Thoracic aorta (tissue), 2 donors: Measurements from ENCODE around the gene LDLRAD4. TPM values are rescaled to one million over a fixed set of nuclear protein-coding genes. Genes with fewer than 3 reads are reported as not detected.

Source experiments
- ATAC-seq: fragments of 150-250 bp; one replicate; pipeline ENCODE4 v1.8.0; 2017; ENCODE audit warnings: low read depth; ENCODE audit not compliant: insufficient number of reproducible peaks, low FRiP score
- DNase-seq: peaks from one replicate; pipeline ENCODE4 v3.0.0-alpha.2; 2020; ENCODE audit warnings: low spot score
- H3K27ac ChIP-seq, 2 donors: fragments of 200-600 bp; sonication (generic); 1 replicate in 1 of 2; 2 replicates in 1 of 2; pipeline ENCODE4 v1.5.1; 2016; ENCODE audit warnings: mild to moderate bottlenecking in 2 of 2, moderate library complexity in 2 of 2
- H3K27me3 ChIP-seq: fragments of 200-600 bp; sonication (generic); replicated peaks from 2 replicates; pipeline ENCODE4 v1.6.0; 2016; ENCODE audit warnings: mild to moderate bottlenecking; ENCODE audit not compliant: insufficient read depth
- H3K36me3 ChIP-seq: fragments of 200-600 bp; sonication (generic); one replicate; pipeline ENCODE4 v1.5.1; 2016
- H3K4me1 ChIP-seq, 2 donors: fragments of 200-600 bp; sonication (generic); 1 replicate in 1 of 2; 2 replicates in 1 of 2; pipeline versions ENCODE4 v1.5.1 to v1.6.0; 2016; ENCODE audit warnings: low read depth in 2 of 2, mild to moderate bottlenecking in 1 of 2; ENCODE audit not compliant: control insufficient read depth in 1 of 2
- H3K4me3 ChIP-seq: fragments of 200-600 bp; sonication (generic); 2 replicates; pipeline ENCODE4 v1.5.1; 2016; ENCODE audit warnings: mild to moderate bottlenecking
- H3K9me3 ChIP-seq: fragments of 200-600 bp; sonication (generic); 2 replicates; pipeline ENCODE4 v1.5.1; 2016
- total RNA-seq, 2 donors: library from RNA; depleted of rRNA; stranded (reverse); fragments of >200 nt; gene quantifications; one replicate each; pipeline versions ENCODE4 v1.1.0 to v1.2.3, GENCODE V29; 2016
- TF ChIP-seq, protein P1 (sequence below): fragments of 200-600 bp; sonication (generic); IDR thresholded peaks from one replicate; pipeline ENCODE4 v1.5.1; 2019; ENCODE audit warnings: antibody characterized with exemption

Gene LDLRAD4
- total RNA-seq, 2 donors from 2014 or later, result 98.4 to 135 TPM

DNA sequence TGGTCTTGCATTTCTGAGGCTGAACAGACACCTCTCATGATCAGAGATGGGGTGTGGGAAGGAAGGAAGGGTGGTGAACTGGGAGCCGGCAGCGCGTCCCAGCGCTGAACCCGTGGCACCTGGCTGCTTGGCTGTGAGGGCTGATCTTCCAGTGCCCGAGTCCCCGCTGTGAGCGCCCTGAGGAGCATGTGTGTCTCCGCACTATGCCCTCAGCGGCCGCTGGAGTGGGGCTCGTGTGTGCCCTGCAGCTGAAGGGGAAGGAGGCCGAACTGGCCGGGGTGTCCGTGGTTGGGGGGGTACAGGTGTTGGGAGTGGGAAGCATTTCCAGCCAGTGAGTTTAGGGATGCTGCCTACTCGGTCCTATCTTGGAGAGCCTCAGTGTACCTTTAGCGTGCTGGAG, 82.2 kb downstream of the LDLRAD4 start:
- no peak overlapping the region for H3K4me3 ChIP-seq
- no peaks in the 10 kb centered on the region for H3K27me3 ChIP-seq
- ATAC-seq (no peak), DNase-seq (no peak)
- no peaks in the 10 kb centered on the region for H3K9me3 ChIP-seq
- no peak overlapping the region for H3K27ac ChIP-seq
- TF ChIP-seq, protein P1, sequence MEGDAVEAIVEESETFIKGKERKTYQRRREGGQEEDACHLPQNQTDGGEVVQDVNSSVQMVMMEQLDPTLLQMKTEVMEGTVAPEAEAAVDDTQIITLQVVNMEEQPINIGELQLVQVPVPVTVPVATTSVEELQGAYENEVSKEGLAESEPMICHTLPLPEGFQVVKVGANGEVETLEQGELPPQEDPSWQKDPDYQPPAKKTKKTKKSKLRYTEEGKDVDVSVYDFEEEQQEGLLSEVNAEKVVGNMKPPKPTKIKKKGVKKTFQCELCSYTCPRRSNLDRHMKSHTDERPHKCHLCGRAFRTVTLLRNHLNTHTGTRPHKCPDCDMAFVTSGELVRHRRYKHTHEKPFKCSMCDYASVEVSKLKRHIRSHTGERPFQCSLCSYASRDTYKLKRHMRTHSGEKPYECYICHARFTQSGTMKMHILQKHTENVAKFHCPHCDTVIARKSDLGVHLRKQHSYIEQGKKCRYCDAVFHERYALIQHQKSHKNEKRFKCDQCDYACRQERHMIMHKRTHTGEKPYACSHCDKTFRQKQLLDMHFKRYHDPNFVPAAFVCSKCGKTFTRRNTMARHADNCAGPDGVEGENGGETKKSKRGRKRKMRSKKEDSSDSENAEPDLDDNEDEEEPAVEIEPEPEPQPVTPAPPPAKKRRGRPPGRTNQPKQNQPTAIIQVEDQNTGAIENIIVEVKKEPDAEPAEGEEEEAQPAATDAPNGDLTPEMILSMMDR, result no peak
- H3K36me3 ChIP-seq, result no peaks in the 10 kb centered on the region
- H3K4me1 ChIP-seq, result peaks cover 16 to 39% of the 10 kb centered on the region in 2 donors

GRCh38 chr18:13302040-13302439, 83.5 kb downstream of the LDLRAD4 start:
- Histone ChIP-seq H3K27me3 (no peaks in the 10 kb centered on the region), H3K4me1 (peaks cover 16 to 49% of the 10 kb centered on the region in 2 donors), H3K27ac (no peak overlapping the region), H3K36me3 (no peaks in the 10 kb centered on the region), H3K4me3 (no peak overlapping the region), H3K9me3 (no peaks in the 10 kb centered on the region)
- DNase-seq (no peak), ATAC-seq (no peak)
- TF ChIP-seq, protein P1, result no peak

- TF ChIP-seq, protein P1, result no peak
- H3K27me3 ChIP-seq, result no peaks in the 10 kb centered on the region
- ATAC-seq, result no peak
- H3K27ac ChIP-seq, result no peak overlapping the region
- H3K4me1 ChIP-seq, result peaks cover 16 to 49% of the 10 kb centered on the region in 2 donors
- H3K36me3 ChIP-seq, result no peaks in the 10 kb centered on the region
- no peaks in the 10 kb centered on the region for H3K9me3 ChIP-seq
- H3K4me3 ChIP-seq, result no peak overlapping the region
- DNase-seq, result no peak
These were observed 84.1 kb downstream of the LDLRAD4 start for GRCh38 chr18:13302457-13303225.

DNA sequence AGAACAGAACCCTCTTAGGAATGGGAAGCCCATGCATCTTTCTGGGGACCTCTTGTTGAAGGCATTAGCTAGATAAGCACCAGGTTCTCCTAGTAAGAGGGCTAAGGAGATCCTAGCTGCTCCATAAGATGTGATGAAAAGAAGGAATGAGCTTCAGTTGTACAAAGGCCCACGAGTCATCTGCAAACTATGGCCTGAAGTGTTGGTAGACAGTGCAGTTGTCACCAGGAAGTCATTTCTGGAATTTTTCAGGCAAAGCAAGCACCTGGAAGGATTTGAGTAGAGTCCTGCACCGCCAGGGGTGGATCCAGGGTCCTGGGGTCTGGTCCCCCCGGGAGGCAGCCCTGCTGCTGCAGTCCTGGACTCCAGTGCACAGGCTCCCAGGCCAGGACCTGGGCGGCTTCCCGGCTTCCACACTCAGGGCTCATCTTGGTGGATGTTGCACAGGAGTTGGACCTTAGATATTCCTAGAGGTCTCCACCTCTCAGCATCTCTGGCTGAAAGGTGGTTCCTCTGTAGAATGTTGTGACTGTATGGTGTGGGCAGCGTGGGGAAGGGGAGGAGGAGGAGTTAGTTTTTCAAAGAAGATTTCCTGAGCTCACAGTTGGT, 85.3 kb downstream of the LDLRAD4 start:
- no peak for ATAC-seq
- Histone ChIP-seq H3K27me3 (no peaks in the 10 kb centered on the region), H3K27ac (no peak overlapping the region), H3K36me3 (no peaks in the 10 kb centered on the region), H3K9me3 (no peaks in the 10 kb centered on the region), H3K4me1 (peaks cover 16 to 49% of the 10 kb centered on the region in 2 donors), H3K4me3 (no peak overlapping the region)
- DNase-seq, result no peak
- TF ChIP-seq, protein P1, result no peak

DNA sequence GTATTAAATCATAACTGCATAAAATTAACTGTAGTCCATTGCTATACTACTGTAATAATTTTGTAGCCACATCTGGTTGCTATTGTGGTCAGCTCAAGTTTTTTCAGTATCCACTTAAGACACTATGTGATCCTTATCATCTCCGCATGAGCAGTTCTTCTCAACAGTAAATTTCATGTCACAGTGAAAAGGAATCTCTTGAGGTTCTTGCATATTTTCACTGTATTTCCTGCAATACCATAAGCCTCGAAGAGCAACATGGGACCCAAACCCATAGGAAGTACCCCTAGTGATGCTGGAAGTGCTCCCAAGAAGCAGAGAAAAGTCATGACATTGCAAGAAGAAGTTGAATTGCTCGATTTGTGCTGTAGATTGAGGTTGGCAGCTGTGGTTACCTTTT, 86.7 kb downstream of the LDLRAD4 start:
- H3K9me3 ChIP-seq, result no peaks in the 10 kb centered on the region
- no peak for ATAC-seq
- no peak for DNase-seq
- TF ChIP-seq, protein P1, result no peak
- no peaks in the 10 kb centered on the region for H3K36me3 ChIP-seq
- H3K27me3 ChIP-seq, result no peaks in the 10 kb centered on the region
- no peak overlapping the region for H3K27ac ChIP-seq
- no peak overlapping the region for H3K4me3 ChIP-seq
- peaks cover 16 to 43% of the 10 kb centered on the region in 2 donors for H3K4me1 ChIP-seq
